ENCODE data around the gene SFRP2. TPM values are rescaled to one million over a fixed set of nuclear protein-coding genes. Genes with fewer than 3 reads are reported as not detected.

The SFRP2 gene
- total RNA-seq, 6 experiments from 2014 or later, result not detected

GRCh38 chr4:153780876-153781275 lies 8.0 kb downstream of the SFRP2 start:
- TF ChIP-seq, protein P1, sequence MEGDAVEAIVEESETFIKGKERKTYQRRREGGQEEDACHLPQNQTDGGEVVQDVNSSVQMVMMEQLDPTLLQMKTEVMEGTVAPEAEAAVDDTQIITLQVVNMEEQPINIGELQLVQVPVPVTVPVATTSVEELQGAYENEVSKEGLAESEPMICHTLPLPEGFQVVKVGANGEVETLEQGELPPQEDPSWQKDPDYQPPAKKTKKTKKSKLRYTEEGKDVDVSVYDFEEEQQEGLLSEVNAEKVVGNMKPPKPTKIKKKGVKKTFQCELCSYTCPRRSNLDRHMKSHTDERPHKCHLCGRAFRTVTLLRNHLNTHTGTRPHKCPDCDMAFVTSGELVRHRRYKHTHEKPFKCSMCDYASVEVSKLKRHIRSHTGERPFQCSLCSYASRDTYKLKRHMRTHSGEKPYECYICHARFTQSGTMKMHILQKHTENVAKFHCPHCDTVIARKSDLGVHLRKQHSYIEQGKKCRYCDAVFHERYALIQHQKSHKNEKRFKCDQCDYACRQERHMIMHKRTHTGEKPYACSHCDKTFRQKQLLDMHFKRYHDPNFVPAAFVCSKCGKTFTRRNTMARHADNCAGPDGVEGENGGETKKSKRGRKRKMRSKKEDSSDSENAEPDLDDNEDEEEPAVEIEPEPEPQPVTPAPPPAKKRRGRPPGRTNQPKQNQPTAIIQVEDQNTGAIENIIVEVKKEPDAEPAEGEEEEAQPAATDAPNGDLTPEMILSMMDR (IDR thresholded peaks at IDR 0.05), result no peak
- no peaks in the 10 kb centered on the region for H3K36me3 Mint-ChIP-seq (ENCODE audit: low read depth)
- no peaks in the 10 kb centered on the region for H3K9me3 Mint-ChIP-seq
- no peak overlapping the region for H3K27ac Mint-ChIP-seq
- no peak overlapping the region for H3K4me3 Mint-ChIP-seq
- H3K4me1 Mint-ChIP-seq (ENCODE audit: low read depth), result peaks cover 12% of the 10 kb centered on the region
- DNase-seq, result no peak
- H3K27me3 Mint-ChIP-seq (ENCODE audit: insufficient read depth), result peaks cover 6% of the 10 kb centered on the region

GRCh38 chr4:153780221-153780620 lies 8.7 kb downstream of the SFRP2 start:
- Mint-ChIP-seq H3K4me1 (ENCODE audit: low read depth) (peaks cover 12% of the 10 kb centered on the region), H3K27ac (no peak overlapping the region)

GRCh38 chr4:153778383-153778782 lies 10.5 kb downstream of the SFRP2 start:
- Mint-ChIP-seq H3K4me3 (no peak overlapping the region), H3K36me3 (ENCODE audit: low read depth) (no peaks in the 10 kb centered on the region), H3K9me3 (no peaks in the 10 kb centered on the region), H3K27ac (no peak overlapping the region), H3K4me1 (ENCODE audit: low read depth) (peaks cover 12% of the 10 kb centered on the region), H3K27me3 (ENCODE audit: insufficient read depth) (peaks cover 5% of the 10 kb centered on the region; the same call in 1 of the 2 replicates)
- TF ChIP-seq, protein P1 (IDR thresholded peaks at IDR 0.05), result no peak
- DNase-seq, result no peak

More at GRCh38 chr4:153780221-153780620, 8.7 kb downstream of the SFRP2 start:
- Mint-ChIP-seq H3K36me3 (ENCODE audit: low read depth) (no peaks in the 10 kb centered on the region), H3K4me3 (no peak overlapping the region), H3K27me3 (ENCODE audit: insufficient read depth) (peaks cover 6% of the 10 kb centered on the region; the same call in 1 of the 2 replicates), H3K9me3 (no peaks in the 10 kb centered on the region)
- DNase-seq, result no peak
- TF ChIP-seq, protein P1 (IDR thresholded peaks at IDR 0.05), result no peak

GRCh38 chr4:153777421-153777820 lies 11.5 kb downstream of the SFRP2 start:
- Mint-ChIP-seq H3K27ac (no peak overlapping the region), H3K9me3 (no peaks in the 10 kb centered on the region), H3K4me3 (no peak overlapping the region), H3K36me3 (ENCODE audit: low read depth) (no peaks in the 10 kb centered on the region), H3K4me1 (ENCODE audit: low read depth) (peaks cover 9% of the 10 kb centered on the region), H3K27me3 (ENCODE audit: insufficient read depth) (peaks cover 4% of the 10 kb centered on the region; the same call in 1 of the 2 replicates)
- DNase-seq, result no peak
- TF ChIP-seq, protein P1 (IDR thresholded peaks at IDR 0.05), result no peak

DNA sequence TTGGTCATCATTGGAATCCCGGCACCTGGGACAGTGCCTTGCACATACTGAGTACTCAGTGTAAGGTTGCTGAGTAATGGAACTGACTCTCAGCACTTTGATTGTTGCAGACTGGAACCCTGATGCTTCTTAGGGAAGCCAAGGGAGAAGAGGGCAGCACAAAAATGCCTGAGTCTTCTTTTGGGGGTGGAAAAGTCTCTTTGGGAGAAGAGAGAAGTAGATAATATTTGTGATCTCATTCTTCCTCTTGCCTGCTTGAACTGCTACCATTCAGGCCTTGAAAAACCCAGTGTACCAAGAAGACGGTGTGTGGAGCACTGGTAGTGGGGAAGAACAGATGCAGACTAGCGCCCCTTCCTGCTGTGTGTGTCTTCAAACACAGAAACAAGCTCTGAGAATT lies 12.3 kb downstream of the SFRP2 start:
- no peaks in the 10 kb centered on the region for H3K36me3 Mint-ChIP-seq (ENCODE audit: low read depth)
- H3K4me1 Mint-ChIP-seq (ENCODE audit: low read depth), result peaks cover under 1% of the 10 kb centered on the region
- H3K27me3 Mint-ChIP-seq (ENCODE audit: insufficient read depth), result peaks cover 4% of the 10 kb centered on the region; the same call in 1 of the 2 replicates
- TF ChIP-seq, protein P1 (IDR thresholded peaks at IDR 0.05), result no peak
- no peaks in the 10 kb centered on the region for H3K9me3 Mint-ChIP-seq
- no peak overlapping the region for H3K4me3 Mint-ChIP-seq
- no peak for DNase-seq
- H3K27ac Mint-ChIP-seq, result no peak overlapping the region
